Measurements from ENCODE around the gene TECPR2.
"Not testable (repeated sequence)": the region's sequence is repeated elsewhere in the genome, so short reads cannot be mapped to it uniquely, and the experiment has no call there.

Gene TECPR2

DNA sequence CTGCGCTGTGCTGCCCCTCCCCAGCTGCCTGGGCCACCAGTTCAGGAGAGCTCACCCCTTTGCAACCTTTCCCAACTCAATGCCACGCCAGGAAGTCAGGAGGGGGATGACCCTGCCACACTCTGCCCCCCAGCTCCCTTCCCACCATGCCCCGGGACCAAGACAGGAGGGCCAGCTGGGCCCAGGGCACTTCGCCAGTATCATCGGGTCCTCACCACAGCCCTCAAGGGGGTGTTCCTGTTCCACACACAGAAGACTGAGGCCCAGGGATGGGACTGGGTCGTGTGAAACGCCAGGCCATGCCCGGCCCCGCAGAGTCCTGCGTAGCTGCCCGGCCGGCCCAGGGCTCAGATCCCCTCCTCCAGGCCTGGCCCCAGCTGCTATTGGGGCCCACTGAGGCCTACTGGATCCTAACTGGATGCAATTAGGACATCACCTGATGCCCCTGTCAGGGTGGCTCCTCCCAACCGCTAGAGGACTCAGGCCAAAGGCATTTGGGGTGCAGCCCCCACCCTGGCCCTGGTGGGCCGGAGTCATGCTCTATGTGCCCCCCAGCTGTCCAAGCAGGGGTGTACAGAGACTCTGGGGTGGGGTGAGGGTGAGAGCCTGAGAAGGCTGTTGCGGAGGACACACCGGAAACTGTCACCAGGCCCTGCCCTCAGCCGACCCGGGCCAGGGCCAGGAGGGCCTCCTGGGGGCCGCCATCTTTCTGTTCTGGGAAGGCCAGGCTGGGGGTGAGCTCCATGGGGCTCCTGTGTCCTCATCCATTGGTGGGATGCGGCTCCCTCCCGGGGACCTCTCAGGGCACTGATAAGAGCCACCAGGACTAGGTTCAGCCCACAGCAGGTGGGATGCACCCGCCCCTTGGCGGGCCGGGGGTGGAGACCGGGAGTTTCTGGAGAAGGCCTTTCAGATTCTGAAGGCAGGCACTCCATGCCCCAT is 176.1 kb downstream of the TECPR2 start:
- Histone ChIP-seq H4K20me1 (ENCODE audit: control insufficient read depth, insufficient read depth, low read depth, low read length) (no peaks in the 10 kb centered on the region), H3K36me3 (ENCODE audit: control insufficient read depth, low read length) (no peaks in the 10 kb centered on the region), H3K27me3 (ENCODE audit: control insufficient read depth, low read length) (peaks cover 13% of the 10 kb centered on the region), H3K4me1 (ENCODE audit: control insufficient read depth, low read length) (peaks cover 10% of the 10 kb centered on the region), H3K79me2 (ENCODE audit: control insufficient read depth, low read length) (no peaks in the 10 kb centered on the region), H3K9me3 (ENCODE audit: control insufficient read depth, insufficient read depth, low read length) (no peaks in the 10 kb centered on the region), H3F3A (ENCODE audit: control insufficient read depth, insufficient read depth) (no peaks in the 10 kb centered on the region), H3K4me2 (ENCODE audit: low read length) (no peak overlapping the region), H3K9me2 (replicated peaks; ENCODE audit: control insufficient read depth, low read length) (no peaks in the 10 kb centered on the region), H3K4me3 (ENCODE audit: low read length) (no peak overlapping the region), H3K27ac (ENCODE audit: low read depth, low read length) (no peak overlapping the region)
- TF ChIP-seq, protein P1, sequence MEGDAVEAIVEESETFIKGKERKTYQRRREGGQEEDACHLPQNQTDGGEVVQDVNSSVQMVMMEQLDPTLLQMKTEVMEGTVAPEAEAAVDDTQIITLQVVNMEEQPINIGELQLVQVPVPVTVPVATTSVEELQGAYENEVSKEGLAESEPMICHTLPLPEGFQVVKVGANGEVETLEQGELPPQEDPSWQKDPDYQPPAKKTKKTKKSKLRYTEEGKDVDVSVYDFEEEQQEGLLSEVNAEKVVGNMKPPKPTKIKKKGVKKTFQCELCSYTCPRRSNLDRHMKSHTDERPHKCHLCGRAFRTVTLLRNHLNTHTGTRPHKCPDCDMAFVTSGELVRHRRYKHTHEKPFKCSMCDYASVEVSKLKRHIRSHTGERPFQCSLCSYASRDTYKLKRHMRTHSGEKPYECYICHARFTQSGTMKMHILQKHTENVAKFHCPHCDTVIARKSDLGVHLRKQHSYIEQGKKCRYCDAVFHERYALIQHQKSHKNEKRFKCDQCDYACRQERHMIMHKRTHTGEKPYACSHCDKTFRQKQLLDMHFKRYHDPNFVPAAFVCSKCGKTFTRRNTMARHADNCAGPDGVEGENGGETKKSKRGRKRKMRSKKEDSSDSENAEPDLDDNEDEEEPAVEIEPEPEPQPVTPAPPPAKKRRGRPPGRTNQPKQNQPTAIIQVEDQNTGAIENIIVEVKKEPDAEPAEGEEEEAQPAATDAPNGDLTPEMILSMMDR (IDR thresholded peaks at IDR 0.05; ENCODE audit: low read depth, low read length, poor library complexity, severe bottlenecking): no peak
- TF ChIP-seq EZH2phosphoT487 (IDR thresholded peaks at IDR 0.05; ENCODE audit: borderline replicate concordance, low read length): no peak

DNA sequence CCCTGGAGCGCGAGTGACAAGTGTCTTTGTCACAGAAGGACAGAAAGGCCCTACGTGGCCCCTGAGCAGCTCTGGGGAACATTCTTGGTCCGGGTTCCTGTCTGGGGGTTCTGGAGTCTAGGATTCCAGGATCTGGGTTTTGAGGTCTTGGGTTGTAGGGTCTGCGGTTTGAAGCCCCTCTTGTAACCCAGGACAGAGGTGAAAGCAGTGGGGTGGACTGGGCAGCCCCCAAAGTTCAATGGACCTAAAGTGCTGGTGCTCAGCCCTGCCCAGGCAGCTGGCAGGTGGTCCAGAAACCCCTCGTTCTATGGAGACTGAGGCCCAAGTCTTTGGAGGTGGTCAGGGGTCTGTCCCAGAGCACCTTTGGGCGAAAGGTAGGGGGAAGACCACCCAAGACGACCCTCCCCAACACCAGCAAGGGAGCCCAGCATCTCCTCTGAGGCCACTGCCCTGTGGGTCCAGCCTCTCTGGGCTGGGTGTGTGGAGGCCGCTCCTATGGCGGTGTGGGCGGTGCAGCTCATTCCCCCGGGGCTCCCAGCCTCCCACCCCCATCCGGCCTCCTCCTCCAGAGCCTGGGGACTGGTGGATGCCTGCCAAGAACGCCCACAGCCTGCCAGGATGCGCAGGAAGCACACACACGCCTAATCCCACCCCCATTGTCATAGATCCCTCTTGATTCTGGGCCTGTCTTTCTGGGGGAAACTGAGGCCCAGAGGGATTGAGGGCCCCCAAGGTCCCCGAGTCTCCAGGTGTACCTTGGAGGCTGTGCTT is 177.0 kb downstream of the TECPR2 start:
- H4K20me1 ChIP-seq (ENCODE audit: control insufficient read depth, insufficient read depth, low read depth, low read length): no peaks in the 10 kb centered on the region
- H3F3A ChIP-seq (ENCODE audit: control insufficient read depth, insufficient read depth): no peaks in the 10 kb centered on the region
- H3K9me3 ChIP-seq (ENCODE audit: control insufficient read depth, insufficient read depth, low read length): no peaks in the 10 kb centered on the region
- no peak for TF ChIP-seq EZH2phosphoT487 (IDR thresholded peaks at IDR 0.05; ENCODE audit: borderline replicate concordance, low read length)
- TF ChIP-seq, protein P1 (IDR thresholded peaks at IDR 0.05; ENCODE audit: low read depth, low read length, poor library complexity, severe bottlenecking): no peak
- H3K4me3 ChIP-seq (ENCODE audit: low read length): no peak overlapping the region
- H3K27ac ChIP-seq (ENCODE audit: low read depth, low read length): no peak overlapping the region
- no peaks in the 10 kb centered on the region for H3K79me2 ChIP-seq (ENCODE audit: control insufficient read depth, low read length)
- H3K4me2 ChIP-seq (ENCODE audit: low read length): no peak overlapping the region
- peaks cover 22% of the 10 kb centered on the region for H3K27me3 ChIP-seq (ENCODE audit: control insufficient read depth, low read length)
- peaks cover 17% of the 10 kb centered on the region for H3K4me1 ChIP-seq (ENCODE audit: control insufficient read depth, low read length)
- H3K36me3 ChIP-seq (ENCODE audit: control insufficient read depth, low read length): no peaks in the 10 kb centered on the region
- no peaks in the 10 kb centered on the region for H3K9me2 ChIP-seq (replicated peaks; ENCODE audit: control insufficient read depth, low read length)

DNA sequence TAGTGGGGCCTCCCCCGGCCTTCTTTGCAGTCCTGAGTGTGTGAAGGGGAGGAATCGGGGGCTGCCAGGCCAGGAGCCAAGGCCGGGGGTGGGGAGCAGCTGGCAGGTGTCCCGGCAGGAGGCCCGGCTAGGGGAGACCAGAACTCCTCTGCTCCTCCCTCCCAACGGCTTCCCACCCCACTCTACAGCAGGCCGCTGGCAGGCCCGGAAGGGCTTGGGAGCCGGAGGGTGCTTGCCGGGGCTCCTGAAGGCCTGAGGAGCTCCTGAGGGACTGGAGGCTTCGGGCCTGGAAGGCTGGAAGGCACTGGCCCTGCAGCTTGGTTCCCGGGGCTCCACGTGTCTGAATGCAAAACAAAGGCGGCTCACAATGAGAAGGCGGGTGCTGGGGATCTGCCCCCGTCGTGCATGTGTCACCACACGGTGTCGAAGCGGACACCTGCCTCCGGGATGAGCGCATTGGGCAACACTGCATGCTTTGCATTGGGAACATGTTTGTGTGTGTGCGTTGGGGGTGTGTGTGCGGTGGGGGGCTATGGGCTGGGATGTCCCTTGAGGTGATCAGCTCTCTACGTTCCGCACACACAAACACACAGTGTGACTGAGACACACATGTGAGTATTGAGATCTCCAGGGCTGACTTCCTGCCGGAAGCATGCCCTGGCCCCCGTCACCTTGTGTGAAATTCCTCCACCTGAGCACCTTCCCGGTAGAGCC is 177.7 kb downstream of the TECPR2 start:
- Histone ChIP-seq H3K4me2 (ENCODE audit: low read length) (no peak overlapping the region), H3K27me3 (ENCODE audit: control insufficient read depth, low read length) (peaks cover 29% of the 10 kb centered on the region), H3K4me1 (ENCODE audit: control insufficient read depth, low read length) (peaks cover 23% of the 10 kb centered on the region), H3K27ac (ENCODE audit: low read depth, low read length) (no peak overlapping the region), H3K9me3 (ENCODE audit: control insufficient read depth, insufficient read depth, low read length) (no peaks in the 10 kb centered on the region), H3K79me2 (ENCODE audit: control insufficient read depth, low read length) (no peaks in the 10 kb centered on the region), H3K4me3 (ENCODE audit: low read length) (no peak overlapping the region), H4K20me1 (ENCODE audit: control insufficient read depth, insufficient read depth, low read depth, low read length) (no peaks in the 10 kb centered on the region), H3K36me3 (ENCODE audit: control insufficient read depth, low read length) (no peaks in the 10 kb centered on the region), H3K9me2 (replicated peaks; ENCODE audit: control insufficient read depth, low read length) (no peaks in the 10 kb centered on the region), H3F3A (ENCODE audit: control insufficient read depth, insufficient read depth) (no peaks in the 10 kb centered on the region)
- TF ChIP-seq EZH2phosphoT487 (IDR thresholded peaks at IDR 0.05; ENCODE audit: borderline replicate concordance, low read length): no peak

- H3K79me2 ChIP-seq (ENCODE audit: control insufficient read depth, low read length); H3K4me2 ChIP-seq (ENCODE audit: low read length); H3K9me3 ChIP-seq (ENCODE audit: control insufficient read depth, insufficient read depth, low read length); H3F3A ChIP-seq (ENCODE audit: control insufficient read depth, insufficient read depth); H3K9me2 ChIP-seq (replicated peaks; ENCODE audit: control insufficient read depth, low read length); H3K36me3 ChIP-seq (ENCODE audit: control insufficient read depth, low read length); H3K27ac ChIP-seq (ENCODE audit: low read depth, low read length); H3K4me3 ChIP-seq (ENCODE audit: low read length); H4K20me1 ChIP-seq (ENCODE audit: control insufficient read depth, insufficient read depth, low read depth, low read length): not testable (repeated sequence)
- peaks cover 23% of the 10 kb centered on the region for H3K4me1 ChIP-seq (ENCODE audit: control insufficient read depth, low read length)
- H3K27me3 ChIP-seq (ENCODE audit: control insufficient read depth, low read length): peaks cover 35% of the 10 kb centered on the region
Observed at GRCh38 chr14:102541029-102541491, 178.3 kb downstream of the TECPR2 start.

Data from DOHH2 (cell line).